Effector memory CD4-positive, alpha-beta T cell (primary cell): ENCODE results near the gene PBX1.

Experiments
- DNase-seq, 3 donors: peaks; one replicate each; pipeline ENCODE4 v3.0.0-alpha.2; 2020
- H3K27ac ChIP-seq: 2 replicates; pipeline ENCODE4 v1.7.0; 2013; ENCODE audit warnings: mild to moderate bottlenecking, low read length, moderate library complexity; ENCODE audit not compliant: insufficient read depth, poor library complexity, severe bottlenecking
- H3K27me3 ChIP-seq: replicated peaks from 2 replicates; pipeline ENCODE4 v1.7.0; 2013; ENCODE audit warnings: mild to moderate bottlenecking, low read length; ENCODE audit not compliant: insufficient read depth, control insufficient read depth, poor library complexity, severe bottlenecking
- H3K36me3 ChIP-seq: 2 replicates; pipeline ENCODE4 v1.7.0; 2013; ENCODE audit warnings: mild to moderate bottlenecking, low read length, moderate library complexity; ENCODE audit not compliant: control insufficient read depth, insufficient read depth
- H3K4me1 ChIP-seq: 2 replicates; pipeline ENCODE4 v1.7.0; 2013; ENCODE audit warnings: low read length, mild to moderate bottlenecking; ENCODE audit not compliant: control insufficient read depth, insufficient read depth, poor library complexity, severe bottlenecking
- H3K4me3 ChIP-seq: 2 replicates; pipeline ENCODE4 v1.7.0; 2013; ENCODE audit warnings: low read length, low read depth, mild to moderate bottlenecking; ENCODE audit not compliant: insufficient read depth, poor library complexity, severe bottlenecking
- H3K9me3 ChIP-seq: 2 replicates; pipeline ENCODE4 v1.7.0; 2013; ENCODE audit warnings: mild to moderate bottlenecking, low read length, moderate library complexity; ENCODE audit not compliant: control insufficient read depth

PBX1 gene

GRCh38 chr1:164624400-164624799 lies 65.4 kb downstream of the PBX1 start:
- no peak for DNase-seq
- no peaks in the 10 kb centered on the region for H3K4me1 ChIP-seq

GRCh38 chr1:164625004-164625617 lies 66.1 kb downstream of the PBX1 start:
- Histone ChIP-seq H3K36me3 (no peaks in the 10 kb centered on the region), H3K27ac (no peak overlapping the region), H3K9me3 (no peaks in the 10 kb centered on the region), H3K4me1 (no peaks in the 10 kb centered on the region), H3K27me3 (no peaks in the 10 kb centered on the region), H3K4me3 (no peak overlapping the region)
- DNase-seq: no peak

More at GRCh38 chr1:164624400-164624799, 65.4 kb downstream of the PBX1 start:
- Histone ChIP-seq H3K27ac (no peak overlapping the region), H3K4me3 (no peak overlapping the region), H3K27me3 (no peaks in the 10 kb centered on the region), H3K36me3 (no peaks in the 10 kb centered on the region), H3K9me3 (no peaks in the 10 kb centered on the region)

GRCh38 chr1:164628772-164629171 lies 69.8 kb downstream of the PBX1 start:
- Histone ChIP-seq H3K36me3 (no peaks in the 10 kb centered on the region), H3K27me3 (no peaks in the 10 kb centered on the region), H3K4me1 (no peaks in the 10 kb centered on the region), H3K9me3 (no peaks in the 10 kb centered on the region), H3K27ac (no peak overlapping the region), H3K4me3 (no peak overlapping the region)
- no peak for DNase-seq

- Histone ChIP-seq H3K9me3 (no peaks in the 10 kb centered on the region), H3K27me3 (no peaks in the 10 kb centered on the region), H3K36me3 (no peaks in the 10 kb centered on the region), H3K4me1 (no peaks in the 10 kb centered on the region), H3K4me3 (no peak overlapping the region), H3K27ac (no peak overlapping the region)
- no peak for DNase-seq
Measured at GRCh38 chr1:164629971-164630370, 71.0 kb downstream of the PBX1 start.

- Histone ChIP-seq H3K36me3 (no peaks in the 10 kb centered on the region), H3K4me3 (no peak overlapping the region), H3K9me3 (no peaks in the 10 kb centered on the region), H3K27ac (no peak overlapping the region), H3K27me3 (no peaks in the 10 kb centered on the region), H3K4me1 (no peaks in the 10 kb centered on the region)
- DNase-seq: no peak
Measured at GRCh38 chr1:164630626-164631396, 71.8 kb downstream of the PBX1 start.

GRCh38 chr1:164631751-164632150 lies 72.8 kb downstream of the PBX1 start:
- no peak overlapping the region for H3K27ac ChIP-seq
- H3K9me3 ChIP-seq: no peaks in the 10 kb centered on the region
- no peak for DNase-seq
- no peaks in the 10 kb centered on the region for H3K4me1 ChIP-seq
- H3K36me3 ChIP-seq: no peaks in the 10 kb centered on the region
- H3K4me3 ChIP-seq: no peak overlapping the region
- H3K27me3 ChIP-seq: no peaks in the 10 kb centered on the region

- Histone ChIP-seq H3K27me3 (no peaks in the 10 kb centered on the region), H3K9me3 (no peaks in the 10 kb centered on the region), H3K4me1 (no peaks in the 10 kb centered on the region), H3K27ac (no peak overlapping the region), H3K4me3 (no peak overlapping the region), H3K36me3 (no peaks in the 10 kb centered on the region)
- DNase-seq: no peak
Measured at GRCh38 chr1:164633997-164634396, 75.0 kb downstream of the PBX1 start.

- Histone ChIP-seq H3K9me3 (no peaks in the 10 kb centered on the region), H3K27me3 (no peaks in the 10 kb centered on the region), H3K36me3 (no peaks in the 10 kb centered on the region), H3K27ac (no peak overlapping the region), H3K4me3 (no peak overlapping the region), H3K4me1 (no peaks in the 10 kb centered on the region)
- DNase-seq: no peak
Measured at GRCh38 chr1:164635059-164635802, 76.2 kb downstream of the PBX1 start.

GRCh38 chr1:164635803-164636731 lies 77.1 kb downstream of the PBX1 start:
- H3K36me3 ChIP-seq: no peaks in the 10 kb centered on the region
- DNase-seq: no peak
- H3K27ac ChIP-seq: no peak overlapping the region
- no peaks in the 10 kb centered on the region for H3K27me3 ChIP-seq
- no peak overlapping the region for H3K4me3 ChIP-seq
- H3K4me1 ChIP-seq: no peaks in the 10 kb centered on the region
- no peaks in the 10 kb centered on the region for H3K9me3 ChIP-seq
